ENCODE measurements around the gene OR4D9. TPM values are rescaled to one million over a fixed set of nuclear protein-coding genes. Genes with fewer than 3 reads are reported as not detected.
A peak's percentile ranks its signal among the peaks of the same experiment; 100 is the strongest.
"Not testable (repeated sequence)": the region's sequence is repeated elsewhere in the genome, so short reads cannot be mapped to it uniquely, and the experiment has no call there.

OR4D9 gene
- total RNA-seq, 2 donors from 2014 or later = not detected

DNA sequence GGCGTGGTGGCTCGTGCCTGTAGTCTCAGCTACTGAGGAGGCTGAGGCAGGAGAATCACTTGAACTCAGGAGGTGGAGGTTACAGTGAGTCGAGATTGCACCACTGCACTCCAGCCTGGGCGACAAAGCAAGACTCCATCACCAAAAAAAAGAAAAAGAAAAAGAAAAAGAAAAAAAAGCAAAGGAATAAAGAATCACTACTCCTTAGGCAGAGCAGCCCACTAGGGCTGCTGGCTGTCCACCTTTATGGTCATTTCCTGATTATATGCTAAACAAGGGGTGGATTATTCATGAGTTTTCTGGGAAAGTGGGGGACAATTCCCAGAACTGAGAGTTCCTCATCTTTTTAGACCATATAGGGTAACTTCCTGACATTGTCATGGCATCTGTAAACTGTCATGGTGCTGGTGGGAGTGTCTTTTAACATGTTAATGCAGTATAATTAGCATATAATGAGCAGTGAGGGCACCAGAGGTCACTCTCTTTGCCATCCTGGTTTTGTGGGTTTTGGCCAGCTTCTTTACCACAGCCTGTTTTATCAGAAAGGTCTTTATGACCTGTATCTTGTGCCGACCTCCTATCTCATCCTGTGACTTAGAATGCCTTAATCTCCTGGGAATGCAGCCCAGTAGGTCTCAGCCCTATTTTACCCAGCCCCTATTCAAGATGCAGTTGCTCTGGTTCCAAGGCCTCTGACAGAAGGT, 36.4 kb downstream of the OR4D9 start:
- DNase-seq; intact Hi-C loops (cut with DNase I); ATAC-seq: not testable (repeated sequence)

GRCh38 chr11:59548309-59548656, 36.9 kb downstream of the OR4D9 start:
- intact Hi-C loops (cut with DNase I) = no loop called here
- no peak for ATAC-seq
- no peak for DNase-seq

DNA sequence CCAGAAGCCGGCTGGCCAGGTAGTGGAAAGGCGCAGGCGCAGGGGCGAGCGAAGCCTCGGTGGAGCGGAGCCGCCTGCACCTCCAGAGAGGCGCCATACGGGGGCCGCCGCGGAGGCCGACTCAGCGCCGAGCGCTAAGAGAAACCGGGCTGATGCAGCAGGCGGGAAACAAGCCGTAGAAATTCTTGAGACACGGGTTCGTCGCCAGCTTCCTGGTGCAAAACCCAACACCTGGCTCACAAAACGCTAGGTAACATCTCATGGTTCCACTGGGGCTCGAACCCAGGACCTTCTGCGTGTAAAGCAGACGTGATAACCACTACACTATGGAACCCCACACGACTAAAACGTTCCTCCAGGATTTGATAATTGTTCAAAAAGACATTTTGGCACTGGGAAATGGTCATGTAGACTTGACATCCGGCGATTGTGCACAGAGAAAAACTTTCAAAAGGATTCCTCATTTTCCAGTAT, 39.1 kb downstream of the OR4D9 start:
- intact Hi-C loops (cut with DNase I) = no loop called here
- peak; percentile 82 for DNase-seq
- ATAC-seq = peak; percentile 88 to 92

DNA sequence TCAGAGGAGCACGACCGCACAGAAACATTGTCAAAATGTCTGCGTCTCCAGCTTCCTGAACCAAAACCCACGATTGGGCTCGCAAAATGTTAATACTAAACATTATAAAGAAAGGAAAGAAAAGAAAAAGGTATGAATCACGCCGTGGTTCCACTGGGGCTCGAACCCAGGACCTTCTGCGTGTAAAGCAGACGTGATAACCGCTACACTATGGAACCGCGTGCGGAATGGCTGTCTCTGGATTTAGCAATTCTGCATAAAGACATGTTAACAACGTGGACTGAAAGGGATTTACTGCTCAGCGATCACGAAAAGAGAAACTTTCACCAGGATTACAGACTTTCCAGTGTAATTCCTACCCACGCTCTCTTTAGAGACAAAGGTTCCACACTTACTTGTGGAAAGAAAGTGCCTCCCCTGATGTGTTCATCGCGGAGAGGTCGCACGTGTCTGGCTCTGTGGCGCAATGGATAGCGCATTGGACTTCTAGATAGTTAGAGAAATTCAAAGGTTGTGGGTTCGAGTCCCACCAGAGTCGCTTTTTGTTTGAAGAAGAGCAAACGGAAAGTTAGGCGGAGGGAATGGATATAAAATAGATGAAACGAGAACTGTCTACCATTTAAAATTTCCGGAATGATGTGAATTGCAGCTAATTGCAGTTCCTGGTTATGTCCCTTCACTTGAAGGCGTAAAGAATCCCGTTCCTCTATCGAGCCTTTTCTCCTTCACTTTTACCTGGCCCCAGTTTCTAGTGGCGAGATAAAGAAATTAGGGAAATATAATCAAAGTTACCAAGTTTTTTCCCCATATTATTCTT, 39.7 kb downstream of the OR4D9 start:
- intact Hi-C loops (cut with DNase I) = no loop called here
- ATAC-seq (peak; percentile 77 to 79), DNase-seq (peak; percentile 84)

GRCh38 chr11:59551659-59552521, 40.6 kb downstream of the OR4D9 start:
- intact Hi-C loops (cut with DNase I) = no loop called here
- DNase-seq (no peak), ATAC-seq (peak; percentile 24 to 41)

DNA sequence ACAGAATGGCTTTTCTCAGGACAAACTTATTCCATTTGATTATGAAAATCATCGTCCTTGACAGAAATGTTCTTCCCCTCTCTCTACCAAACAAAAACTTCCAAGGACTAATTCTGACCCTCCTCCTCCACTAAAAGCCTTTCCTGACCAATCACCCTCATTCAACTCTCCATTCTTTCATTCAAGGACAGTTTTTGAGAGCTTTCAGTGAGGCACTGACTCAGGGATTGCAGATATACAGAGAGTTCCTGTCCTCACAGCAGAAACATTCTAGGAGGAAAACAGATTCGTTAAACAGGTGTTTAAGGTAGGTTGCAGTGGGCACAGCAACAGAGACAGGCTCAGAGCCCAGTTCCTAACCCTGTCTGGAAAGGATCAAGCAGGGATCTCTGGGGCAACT, 41.5 kb downstream of the OR4D9 start:
- no peak for DNase-seq
- intact Hi-C loops (cut with DNase I) = no loop called here

DNA sequence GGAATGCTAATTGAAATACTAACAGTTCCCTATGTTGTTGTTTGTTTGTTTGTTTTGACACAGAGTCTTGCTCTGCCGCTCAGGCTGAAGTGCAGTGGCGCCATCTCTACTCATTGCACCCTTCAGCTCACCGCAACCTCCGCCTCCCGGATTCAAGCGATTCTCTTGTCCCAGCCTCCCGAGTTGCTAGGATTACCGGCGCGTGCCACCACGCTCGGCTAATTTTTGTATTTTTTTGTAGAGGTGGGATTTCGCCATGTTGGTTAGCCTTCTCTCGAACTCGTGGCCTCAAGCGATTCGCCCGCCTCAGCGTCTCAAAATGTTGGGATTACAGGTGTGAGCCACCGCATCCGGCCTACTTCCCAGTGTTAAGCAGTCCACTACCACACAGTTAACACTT, 42.0 kb downstream of the OR4D9 start:
- ATAC-seq (no peak), DNase-seq (no peak)
- intact Hi-C loops (cut with DNase I) = no loop called here

More for the DNA sequence above, 41.5 kb downstream of the OR4D9 start:
- no peak for ATAC-seq

GRCh38 chr11:59555601-59556114, 44.3 kb downstream of the OR4D9 start:
- intact Hi-C loops (cut with DNase I) = no loop called here
- no peak for DNase-seq
- no peak for ATAC-seq

- intact Hi-C loops (cut with DNase I) = no loop called here
- peak; percentile 31 to 68 for ATAC-seq
- peak; percentile 64 for DNase-seq
Observed at GRCh38 chr11:59556115-59556916, 45.0 kb downstream of the OR4D9 start.

DNA sequence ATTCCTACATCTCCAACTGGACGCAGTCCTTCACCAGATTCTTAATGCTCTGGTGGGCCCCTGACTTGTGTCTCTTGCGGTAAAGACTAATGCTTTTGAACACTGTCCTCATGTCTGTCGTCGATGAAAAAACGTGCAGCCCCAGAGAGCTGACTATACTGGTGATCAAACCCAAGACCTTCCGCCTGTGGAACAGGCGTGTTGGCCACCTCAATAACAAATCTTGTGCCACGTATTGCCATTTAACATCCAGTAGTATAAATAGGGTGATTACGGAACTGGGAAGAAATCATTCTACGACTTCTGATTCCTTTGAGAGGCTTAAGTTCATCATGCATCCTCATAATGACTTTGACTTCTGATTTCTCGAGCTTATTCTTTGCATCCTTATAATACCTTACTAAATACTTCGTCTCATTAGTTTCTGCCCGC, 45.6 kb downstream of the OR4D9 start:
- ATAC-seq (no peak), DNase-seq (no peak)
- intact Hi-C loops (cut with DNase I) = no loop called here

GRCh38 chr11:59558270-59558643, 46.9 kb downstream of the OR4D9 start:
- intact Hi-C loops (cut with DNase I) = no loop called here
- no peak for ATAC-seq
- no peak for DNase-seq

GRCh38 chr11:59559886-59560285, 48.5 kb downstream of the OR4D9 start:
- intact Hi-C loops (cut with DNase I) = no loop called here
- ATAC-seq = peak in 1 of 2 donors; percentile 5

GRCh38 chr11:59560290-59560701, 49.0 kb downstream of the OR4D9 start:
- intact Hi-C loops (cut with DNase I) = no loop called here
- DNase-seq (no peak), ATAC-seq (peak; percentile 71 to 76)

More at GRCh38 chr11:59559886-59560285, 48.5 kb downstream of the OR4D9 start:
- no peak for DNase-seq

GRCh38 chr11:59560702-59561473, 49.5 kb downstream of the OR4D9 start:
- intact Hi-C loops (cut with DNase I) = no loop called here
- DNase-seq = peak; percentile 90
- ATAC-seq = peak; percentile 86 to 88

DNA sequence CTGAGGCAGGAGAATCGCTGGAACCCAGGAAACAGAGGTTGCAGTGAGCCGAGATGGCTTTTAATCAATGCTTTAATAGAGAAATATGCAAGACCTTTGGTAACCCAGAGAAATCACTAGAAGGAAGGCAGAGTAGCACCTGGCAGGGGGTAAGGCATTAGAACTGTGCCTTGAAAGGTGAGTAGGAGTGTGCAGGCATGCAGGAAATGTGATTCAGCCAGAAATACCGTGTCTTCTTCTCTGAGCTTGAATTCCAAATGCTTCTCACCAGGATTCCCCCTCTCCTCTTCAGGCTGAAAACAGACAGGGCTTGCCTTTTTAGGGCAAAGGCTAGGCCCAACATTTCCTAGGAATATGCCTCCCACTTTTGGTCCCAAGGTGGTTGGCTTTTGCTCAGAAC, 51.0 kb downstream of the OR4D9 start:
- no peak for ATAC-seq
- DNase-seq = no peak
- intact Hi-C loops (cut with DNase I) = no loop called here

Measured in left cardiac atrium (tissue), 4 donors.